CD4-positive, alpha-beta memory T cell (primary cell): Measurements from ENCODE around the gene FCHSD1. TPM values are rescaled to one million over a fixed set of nuclear protein-coding genes. Genes with fewer than 3 reads are reported as not detected.

Source experiments
- CTCF ChIA-PET: fragments of 350-600 bp; sonication (Branson Sonifier 250); formaldehyde crosslinking; loops from one replicate; lab custom pipeline; 2021; ENCODE audit warnings: inconsistent platforms; ENCODE audit not compliant: partially characterized antibody; lab: Charles Lee
- POLR2A ChIA-PET: fragments of 350-600 bp; sonication (Branson Sonifier 250); formaldehyde crosslinking; loops from one replicate; lab custom pipeline; 2021; ENCODE audit not compliant: partially characterized antibody; lab: Charles Lee
- DNase-seq, 5 donors: peaks; one replicate each; pipeline versions ENCODE4 v3.0.0 to v3.0.0-alpha.2; 2020 to 2022; ENCODE audit warnings: mixed read lengths in 1 of 5
- H3K27ac ChIP-seq: one replicate; pipeline ENCODE4 v1.7.0; 2013; ENCODE audit warnings: low read depth, low read length
- H3K27me3 ChIP-seq: 2 replicates; pipeline ENCODE4 v1.7.0; 2013; ENCODE audit warnings: mild to moderate bottlenecking, low read length, moderate library complexity; ENCODE audit not compliant: insufficient read depth
- H3K36me3 ChIP-seq: 2 replicates; pipeline ENCODE4 v1.7.0; 2013; ENCODE audit warnings: mild to moderate bottlenecking, low read length, moderate library complexity; ENCODE audit not compliant: insufficient read depth
- H3K4me1 ChIP-seq: 2 replicates; pipeline ENCODE4 v1.7.0; 2013; ENCODE audit warnings: mild to moderate bottlenecking, low read length, moderate library complexity; ENCODE audit not compliant: insufficient read depth
- H3K4me3 ChIP-seq, 2 donors: one replicate each; pipeline ENCODE4 v1.7.0; 2013; ENCODE audit warnings: low read length in 2 of 2, mild to moderate bottlenecking in 1 of 2
- H3K9me3 ChIP-seq, 2 donors: one replicate each; pipeline ENCODE4 v1.7.0; 2013; ENCODE audit warnings: low read length in 2 of 2, control low read depth in 1 of 2; ENCODE audit not compliant: control insufficient read depth in 1 of 2
- H3K27ac Mint-ChIP-seq, 7 donors: one replicate each; pipeline ENCODE4 v1.8.0; 2020 to 2021; ENCODE audit warnings: mixed read lengths in 7 of 7, mild to moderate bottlenecking in 6 of 7, inconsistent platforms in 3 of 7, moderate library complexity in 3 of 7
- H3K27me3 Mint-ChIP-seq, 2 donors: one replicate each; pipeline ENCODE4 v1.8.0; 2020 to 2021; ENCODE audit warnings: mixed read lengths in 2 of 2
- H3K36me3 Mint-ChIP-seq, 2 donors: one replicate each; pipeline ENCODE4 v1.8.0; 2020 to 2021; ENCODE audit warnings: mixed read lengths in 2 of 2, inconsistent platforms in 1 of 2, mild to moderate bottlenecking in 1 of 2
- H3K4me1 Mint-ChIP-seq, 4 donors: one replicate each; pipeline ENCODE4 v1.8.0; 2020 to 2021; ENCODE audit warnings: mixed read lengths in 4 of 4, mild to moderate bottlenecking in 1 of 4
- H3K4me3 Mint-ChIP-seq, 8 donors: one replicate each; pipeline ENCODE4 v1.8.0; 2020 to 2021; ENCODE audit warnings: mixed read lengths in 8 of 8, mild to moderate bottlenecking in 7 of 8, moderate library complexity in 6 of 8, inconsistent platforms in 3 of 8
- H3K9me3 Mint-ChIP-seq, 8 donors: one replicate each; pipeline ENCODE4 v1.8.0; 2020 to 2021; ENCODE audit warnings: mixed read lengths in 8 of 8, mild to moderate bottlenecking in 5 of 8, inconsistent platforms in 3 of 8, moderate library complexity in 1 of 8
- intact Hi-C: fragments of 100-400 bp; cut with micrococcal nuclease; formaldehyde crosslinking; loops from one replicate; pipeline ENCODE4 v1.15.1; 2023
- polyA plus RNA-seq, 2 donors: library from polyadenylated mRNA; unstranded; fragments of 300-500 nt; fragmentation: Illumina TruSeq; gene quantifications; one replicate each; pipeline ENCODE4 v1.2.3, GENCODE V29; 2021
- total RNA-seq, 2 experiments: library from RNA; stranded (reverse); gene quantifications; one replicate each; pipeline ENCODE4 v1.2.3, GENCODE V29; 2021

The FCHSD1 gene
- total and polyA plus RNA-seq, 4 experiments from 2014 or later = 7.1 to 110 (median 58.0) TPM

- intact Hi-C loops = loop anchor here (1.0 to 10.0 kb wide), 6 partner anchors 15 to 1071 kb away; partner anchors contain the start of genes APBB3, ARAP3, FCHSD1 and SLC35A4
- Mint-ChIP-seq H3K4me3 (peak overlapping the region; percentile 88 to 96 (median 94)), H3K27me3 (no peaks in the 10 kb centered on the region), H3K9me3 (peaks cover 0 to under 1% (median 0%) of the 10 kb centered on the region in 8 donors), H3K36me3 (peaks cover 11 to 37% of the 10 kb centered on the region in 2 donors), H3K27ac (peak overlapping the region; percentile 57 to 96 (median 95)), H3K4me1 (peaks cover 31 to 51% (median 39%) of the 10 kb centered on the region in 4 donors)
- no peaks in the 10 kb centered on the region for H3K27me3 ChIP-seq
- ChIA-PET CTCF (interaction anchor here (1.1 to 28.3 kb wide), 10 partner anchors 14 to 214 kb away, joined by 3 to 712 read pairs (median 14); partner anchors contain the start of genes DIAPH1 and FCHSD1), POLR2A (interaction anchor here (0.7 to 6.2 kb wide), 18 partner anchors 9 to 333 kb away, joined by 3 to 159 read pairs (median 8); partner anchors contain the start of genes DELE1, DIAPH1, FCHSD1 and RNF14)
- H3K4me1 ChIP-seq = peaks cover 52% of the 10 kb centered on the region
- peak overlapping the region; percentile 87 for H3K27ac ChIP-seq
- no peak for DNase-seq
- peak overlapping the region; percentile 86 to 98 for H3K4me3 ChIP-seq
- no peaks in the 10 kb centered on the region for H3K9me3 ChIP-seq
- peaks cover 6% of the 10 kb centered on the region for H3K36me3 ChIP-seq
Observed at GRCh38 chr5:141636106-141636412, 15.2 kb downstream of the FCHSD1 start.

- H3K27me3 Mint-ChIP-seq = no peaks in the 10 kb centered on the region
- H3K27me3 ChIP-seq = no peaks in the 10 kb centered on the region
- H3K4me3 ChIP-seq = peak overlapping the region; percentile 86 to 98
- peaks cover 29 to 51% (median 39%) of the 10 kb centered on the region in 4 donors for H3K4me1 Mint-ChIP-seq
- intact Hi-C loops = loop anchor here (1.0 to 10.0 kb wide), 6 partner anchors 16 to 1071 kb away; partner anchors contain the start of genes APBB3, ARAP3, FCHSD1 and SLC35A4
- POLR2A ChIA-PET = interaction anchor here (0.7 to 6.2 kb wide), 13 partner anchors 10 to 325 kb away, joined by 3 to 159 read pairs (median 10); partner anchors contain the start of genes DIAPH1 and FCHSD1
- no peak for DNase-seq
- H3K9me3 ChIP-seq = no peaks in the 10 kb centered on the region
- H3K4me3 Mint-ChIP-seq = peak overlapping the region; percentile 88 to 96 (median 94)
- H3K36me3 ChIP-seq = peaks cover 3% of the 10 kb centered on the region
- H3K4me1 ChIP-seq = peaks cover 52% of the 10 kb centered on the region
- H3K9me3 Mint-ChIP-seq = no peaks in the 10 kb centered on the region
- H3K27ac ChIP-seq = peak overlapping the region; percentile 87
- H3K27ac Mint-ChIP-seq = peak overlapping the region; percentile 7 to 96 (median 95)
- CTCF ChIA-PET = interaction anchor here (1.1 to 28.3 kb wide), 8 partner anchors 14 to 214 kb away, joined by 3 to 712 read pairs (median 14); partner anchors contain the start of gene DIAPH1
- H3K36me3 Mint-ChIP-seq = peaks cover 11 to 33% of the 10 kb centered on the region in 2 donors
Observed at GRCh38 chr5:141635646-141636045, 15.6 kb downstream of the FCHSD1 start.

DNA sequence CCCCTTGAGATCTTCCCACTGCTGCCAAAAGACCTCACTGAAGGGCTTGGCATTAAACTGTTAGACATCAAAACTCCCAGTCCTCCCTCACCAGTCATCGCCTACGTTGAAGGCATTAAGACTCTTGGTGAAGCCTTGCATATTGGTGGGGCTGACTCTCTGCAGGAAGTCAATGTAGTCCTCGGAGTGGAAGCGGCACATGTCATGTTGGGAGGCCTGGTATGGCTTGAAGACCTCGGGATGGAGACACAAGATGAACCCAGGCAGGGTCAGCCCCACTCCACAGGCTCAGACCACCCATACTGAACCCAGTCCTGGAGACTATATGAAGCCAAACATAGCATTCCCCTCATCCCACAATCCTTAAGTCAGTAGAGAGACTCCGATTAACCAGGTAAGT is 16.5 kb downstream of the FCHSD1 start:
- Mint-ChIP-seq H3K4me1 (peaks cover 29 to 53% (median 39%) of the 10 kb centered on the region in 4 donors), H3K4me3 (peak overlapping the region; percentile 43 to 94 (median 74)), H3K27ac (peak overlapping the region in 6 of 7 donors; percentile 61 to 90 (median 87)), H3K9me3 (no peaks in the 10 kb centered on the region), H3K27me3 (no peaks in the 10 kb centered on the region), H3K36me3 (peaks cover 11 to 39% of the 10 kb centered on the region in 2 donors)
- Histone ChIP-seq H3K4me1 (peaks cover 52% of the 10 kb centered on the region), H3K27ac (no peak overlapping the region), H3K4me3 (no peak overlapping the region), H3K9me3 (no peaks in the 10 kb centered on the region), H3K27me3 (no peaks in the 10 kb centered on the region), H3K36me3 (peaks cover 11% of the 10 kb centered on the region)
- intact Hi-C loops = loop anchor here (5.0 to 10.0 kb wide), 2 partner anchors 48 to 1070 kb away; partner anchors contain the start of genes APBB3, ARAP3 and SLC35A4
- ChIA-PET CTCF (interaction anchor here (1.0 to 28.3 kb wide), 6 partner anchors 13 to 70 kb away, joined by 4 to 712 read pairs (median 15); partner anchors contain the start of gene DIAPH1), POLR2A (interaction anchor here (1.2 to 6.2 kb wide), 4 partner anchors 13 to 42 kb away, joined by 3 to 159 read pairs (median 34); partner anchors contain the start of gene DIAPH1)
- DNase-seq = no peak

GRCh38 chr5:141633871-141634561 is 17.2 kb downstream of the FCHSD1 start:
- Mint-ChIP-seq H3K27ac (peak overlapping the region in 5 of 7 donors; percentile 53 to 88 (median 69)), H3K4me1 (peaks cover 29 to 53% (median 39%) of the 10 kb centered on the region in 4 donors), H3K36me3 (peaks cover 16 to 45% of the 10 kb centered on the region in 2 donors), H3K9me3 (no peaks in the 10 kb centered on the region), H3K27me3 (no peaks in the 10 kb centered on the region), H3K4me3 (peak overlapping the region in 6 of 8 donors; percentile 3 to 41 (median 24))
- Histone ChIP-seq H3K4me1 (peaks cover 52% of the 10 kb centered on the region), H3K4me3 (no peak overlapping the region), H3K9me3 (no peaks in the 10 kb centered on the region), H3K36me3 (peaks cover 18% of the 10 kb centered on the region), H3K27ac (no peak overlapping the region), H3K27me3 (no peaks in the 10 kb centered on the region)
- DNase-seq = no peak
- CTCF ChIA-PET = interaction anchor here (0.7 to 28.3 kb wide), 10 partner anchors 12 to 1601 kb away, joined by 3 to 712 read pairs (median 4); partner anchors contain the start of gene DIAPH1
- POLR2A ChIA-PET = interaction anchor here (0.6 to 6.2 kb wide), 3 partner anchors 12 to 29 kb away, joined by 3 to 159 read pairs (median 3); partner anchors contain the start of gene DIAPH1
- intact Hi-C loops = loop anchor here (10.0 kb wide), 1 partner anchor 1069 kb away; the partner anchor contains the start of genes APBB3 and SLC35A4

DNA sequence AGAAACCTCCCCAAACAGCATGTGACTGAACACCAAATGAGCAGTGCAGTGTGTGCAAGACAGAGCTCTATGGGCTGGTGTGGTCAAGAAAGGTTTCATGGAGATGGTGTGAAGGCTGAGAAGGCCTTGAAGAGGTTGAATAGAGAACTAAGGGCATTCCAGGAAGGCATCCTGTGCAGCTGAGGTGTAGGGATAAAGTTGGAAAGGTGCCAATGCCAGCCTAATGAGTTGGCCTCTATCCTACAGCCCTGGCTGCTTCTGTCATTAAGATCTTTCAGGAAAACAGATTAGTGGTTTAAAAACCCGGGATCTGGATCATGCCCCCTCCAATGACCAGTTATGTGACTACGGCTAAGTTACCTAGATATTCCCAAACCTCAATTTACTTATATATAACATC is 18.6 kb downstream of the FCHSD1 start:
- H3K27me3 Mint-ChIP-seq = no peaks in the 10 kb centered on the region
- ChIA-PET CTCF (interaction anchor here (1.0 to 28.3 kb wide), 7 partner anchors 11 to 336 kb away, joined by 3 to 712 read pairs (median 6); partner anchors contain the start of genes DIAPH1 and RNF14), POLR2A (interaction anchor here (4.5 kb wide), 1 partner anchor 14 kb away, joined by 18 read pairs; the partner anchor contains the start of gene DIAPH1)
- no peak for DNase-seq
- intact Hi-C loops = loop anchor here (10.0 kb wide), 1 partner anchor 1068 kb away; the partner anchor contains the start of genes APBB3 and SLC35A4
- peaks cover 31% of the 10 kb centered on the region for H3K36me3 ChIP-seq
- no peaks in the 10 kb centered on the region for H3K27me3 ChIP-seq
- H3K4me3 Mint-ChIP-seq = peak overlapping the region in 1 of 8 donors; percentile 7
- H3K27ac Mint-ChIP-seq = peak overlapping the region in 3 of 7 donors; percentile 10 to 23 (median 17)
- no peaks in the 10 kb centered on the region for H3K9me3 ChIP-seq
- no peak overlapping the region for H3K4me3 ChIP-seq
- peaks cover 29 to 43% (median 31%) of the 10 kb centered on the region in 4 donors for H3K4me1 Mint-ChIP-seq
- H3K9me3 Mint-ChIP-seq = no peaks in the 10 kb centered on the region
- peaks cover 41% of the 10 kb centered on the region for H3K4me1 ChIP-seq
- no peak overlapping the region for H3K27ac ChIP-seq
- H3K36me3 Mint-ChIP-seq = peaks cover 29 to 53% of the 10 kb centered on the region in 2 donors

DNA sequence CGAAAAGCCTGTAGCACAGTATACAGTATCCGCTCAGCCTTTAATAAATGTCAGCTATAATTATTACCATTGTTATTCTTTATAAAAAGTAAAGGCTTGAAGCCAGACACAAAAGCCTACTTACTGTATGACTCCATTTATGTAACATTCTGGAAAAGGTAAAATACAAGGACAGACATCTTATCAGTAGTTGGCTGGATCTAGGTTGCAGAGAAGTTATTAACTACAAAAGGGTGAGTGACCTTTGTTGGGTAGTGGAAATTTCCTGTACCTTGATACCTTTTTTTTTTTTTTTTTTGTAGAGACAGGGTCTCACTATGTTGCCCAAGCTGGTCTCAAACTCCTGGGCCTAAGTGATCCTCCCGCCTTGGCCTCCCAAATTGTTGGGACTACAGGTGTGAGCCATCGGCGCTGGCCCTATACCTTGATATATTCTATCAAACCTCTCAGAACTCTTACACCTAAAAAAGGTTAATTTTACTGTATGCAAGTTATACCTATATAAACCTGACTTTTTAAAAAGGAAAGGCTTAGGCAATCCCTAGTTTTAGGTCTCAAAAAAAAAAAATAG is 20.6 kb downstream of the FCHSD1 start:
- no peaks in the 10 kb centered on the region for H3K9me3 ChIP-seq
- ChIA-PET POLR2A (interaction anchor here (1.1 to 4.5 kb wide), 5 partner anchors 12 to 39 kb away, joined by 3 to 18 read pairs (median 3); partner anchors contain the start of gene DIAPH1), CTCF (interaction anchor here (1.0 to 28.3 kb wide), 6 partner anchors 9 to 248 kb away, joined by 3 to 712 read pairs (median 10); partner anchors contain the start of gene DIAPH1)
- Mint-ChIP-seq H3K4me1 (peaks cover 23 to 35% (median 24%) of the 10 kb centered on the region in 4 donors), H3K27ac (no peak overlapping the region), H3K4me3 (no peak overlapping the region), H3K36me3 (peaks cover 45 to 67% of the 10 kb centered on the region in 2 donors), H3K9me3 (no peaks in the 10 kb centered on the region), H3K27me3 (no peaks in the 10 kb centered on the region)
- H3K27me3 ChIP-seq = no peaks in the 10 kb centered on the region
- DNase-seq = no peak
- no peak overlapping the region for H3K27ac ChIP-seq
- intact Hi-C loops = loop anchor here (10.0 kb wide), 1 partner anchor 1066 kb away; the partner anchor contains the start of genes APBB3 and SLC35A4
- peaks cover 35% of the 10 kb centered on the region for H3K36me3 ChIP-seq
- no peak overlapping the region for H3K4me3 ChIP-seq
- peaks cover 33% of the 10 kb centered on the region for H3K4me1 ChIP-seq
